Measurements from ENCODE around the gene ARHGAP8.

Gene ARHGAP8

DNA sequence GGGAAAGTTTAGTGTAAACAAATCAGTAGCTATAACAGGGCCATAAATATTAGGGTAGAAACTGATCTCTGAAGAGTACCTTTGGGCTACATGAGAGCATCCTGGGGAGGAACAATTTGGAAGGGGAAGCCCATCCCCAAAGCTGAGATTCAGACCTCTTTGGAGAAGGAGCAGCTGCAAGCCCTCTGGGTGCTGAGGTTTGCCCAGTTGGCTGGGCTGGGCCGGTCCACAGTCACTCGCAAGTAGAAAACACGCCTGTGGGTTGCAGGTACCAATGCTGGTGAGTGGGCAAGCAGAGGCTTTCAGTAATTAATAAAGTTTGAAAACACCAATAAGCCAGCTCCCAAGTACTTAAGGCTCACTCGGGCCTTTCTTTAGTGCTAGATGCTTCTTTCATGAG is 124.5 kb downstream of the ARHGAP8 start:
- Histone ChIP-seq H2BK5ac (ENCODE audit: low read length) (no peak overlapping the region), H3K27me3 (ENCODE audit: insufficient read depth, low read length, poor library complexity) (no peaks in the 10 kb centered on the region), H3K4me2 (ENCODE audit: low read length) (no peak overlapping the region), H2BK15ac (replicated peaks; ENCODE audit: low read depth) (no peak overlapping the region), H3K4ac (ENCODE audit: low read depth, low read length) (no peak overlapping the region), H4K8ac (ENCODE audit: low read depth, low read length) (no peak overlapping the region), H2BK120ac (ENCODE audit: low read depth, low read length) (no peak overlapping the region), H4K5ac (ENCODE audit: low read length) (no peak overlapping the region), H3K23ac (ENCODE audit: low read length) (no peak overlapping the region), H3K79me2 (ENCODE audit: control insufficient read depth, insufficient read depth, low read length) (no peaks in the 10 kb centered on the region), H3K9ac (ENCODE audit: low read length) (no peak overlapping the region), H3K36me3 (ENCODE audit: control insufficient read depth, insufficient read depth, low read length) (no peaks in the 10 kb centered on the region), H3K18ac (ENCODE audit: low read length) (no peak overlapping the region), H3K27ac (ENCODE audit: low read depth, low read length) (no peak overlapping the region), H3K56ac (ENCODE audit: low read length) (no peak overlapping the region), H3K4me3 (ENCODE audit: low read length) (no peak overlapping the region), H3K4me1 (ENCODE audit: control insufficient read depth, low read depth, low read length) (no peaks in the 10 kb centered on the region), H3K79me1 (ENCODE audit: low read length) (no peaks in the 10 kb centered on the region), H2AK5ac (ENCODE audit: low read length) (no peak overlapping the region)
- DNase-seq: no peak
- no CpG with 5 or more reads among the region's 4 CpGs for WGBS (ENCODE audit: extremely low coverage, insufficient coverage, low lambda C conversion rate)

DNA sequence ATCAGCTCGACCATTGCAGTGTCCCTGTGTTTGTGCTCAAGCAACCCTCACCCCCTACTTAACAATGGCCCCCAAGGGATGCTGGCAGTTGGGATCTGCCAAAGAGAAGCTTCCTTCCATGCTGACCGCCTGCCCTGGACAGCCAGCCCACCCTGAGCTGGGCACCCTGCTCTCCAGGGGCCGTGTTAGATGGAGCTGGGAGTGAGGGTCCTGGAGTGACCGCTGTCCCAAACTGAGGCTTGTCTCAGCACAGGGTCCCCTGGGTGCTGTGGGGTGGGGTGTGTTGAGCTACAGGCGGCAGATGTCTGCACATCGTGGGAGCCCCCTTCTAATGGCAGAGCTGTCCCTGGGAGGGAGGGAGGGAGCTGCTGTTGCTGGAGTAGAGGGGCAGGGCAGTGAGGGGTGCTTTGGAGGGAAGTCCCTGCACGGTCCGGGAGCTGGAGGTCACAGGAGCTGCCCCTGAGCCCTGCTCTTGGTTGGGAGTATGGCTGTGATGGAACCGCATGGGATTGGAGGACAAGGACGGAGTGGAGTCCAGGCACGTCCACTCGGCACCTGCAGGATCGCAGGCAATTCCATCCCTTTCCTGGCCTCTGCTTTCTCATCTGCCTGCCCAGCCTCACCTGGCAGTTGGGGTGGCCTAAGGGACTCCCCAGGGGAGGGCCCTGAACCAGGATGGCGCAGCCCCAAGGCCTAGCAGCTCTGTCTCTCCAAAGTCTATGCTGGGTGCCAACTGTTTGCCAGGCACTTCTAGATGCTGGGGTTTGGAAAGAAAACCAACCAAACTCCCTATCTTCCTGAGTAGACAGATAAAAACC is 126.3 kb downstream of the ARHGAP8 start:
- no CpG with 5 or more reads among the region's 14 CpGs for WGBS (ENCODE audit: extremely low coverage, insufficient coverage, low lambda C conversion rate)
- H3K23ac ChIP-seq (ENCODE audit: low read length): no peak overlapping the region
- no peak overlapping the region for H3K4me2 ChIP-seq (ENCODE audit: low read length)
- H3K79me1 ChIP-seq (ENCODE audit: low read length): no peaks in the 10 kb centered on the region
- H4K5ac ChIP-seq (ENCODE audit: low read length): no peak overlapping the region
- no peaks in the 10 kb centered on the region for H3K4me1 ChIP-seq (ENCODE audit: control insufficient read depth, low read depth, low read length)
- no peak for DNase-seq
- H3K9ac ChIP-seq (ENCODE audit: low read length): no peak overlapping the region
- H3K4me3 ChIP-seq (ENCODE audit: low read length): no peak overlapping the region
- H4K8ac ChIP-seq (ENCODE audit: low read depth, low read length): no peak overlapping the region
- H2BK120ac ChIP-seq (ENCODE audit: low read depth, low read length): no peak overlapping the region
- H2AK5ac ChIP-seq (ENCODE audit: low read length): no peak overlapping the region
- no peak overlapping the region for H3K27ac ChIP-seq (ENCODE audit: low read depth, low read length)
- H3K18ac ChIP-seq (ENCODE audit: low read length): no peak overlapping the region
- no peaks in the 10 kb centered on the region for H3K27me3 ChIP-seq (ENCODE audit: insufficient read depth, low read length, poor library complexity)
- no peak overlapping the region for H3K4ac ChIP-seq (ENCODE audit: low read depth, low read length)
- H3K56ac ChIP-seq (ENCODE audit: low read length): no peak overlapping the region
- peaks cover 2% of the 10 kb centered on the region for H3K36me3 ChIP-seq (ENCODE audit: control insufficient read depth, insufficient read depth, low read length)
- H3K79me2 ChIP-seq (ENCODE audit: control insufficient read depth, insufficient read depth, low read length): no peaks in the 10 kb centered on the region
- no peak overlapping the region for H2BK5ac ChIP-seq (ENCODE audit: low read length)
- no peak overlapping the region for H2BK15ac ChIP-seq (replicated peaks; ENCODE audit: low read depth)

DNA sequence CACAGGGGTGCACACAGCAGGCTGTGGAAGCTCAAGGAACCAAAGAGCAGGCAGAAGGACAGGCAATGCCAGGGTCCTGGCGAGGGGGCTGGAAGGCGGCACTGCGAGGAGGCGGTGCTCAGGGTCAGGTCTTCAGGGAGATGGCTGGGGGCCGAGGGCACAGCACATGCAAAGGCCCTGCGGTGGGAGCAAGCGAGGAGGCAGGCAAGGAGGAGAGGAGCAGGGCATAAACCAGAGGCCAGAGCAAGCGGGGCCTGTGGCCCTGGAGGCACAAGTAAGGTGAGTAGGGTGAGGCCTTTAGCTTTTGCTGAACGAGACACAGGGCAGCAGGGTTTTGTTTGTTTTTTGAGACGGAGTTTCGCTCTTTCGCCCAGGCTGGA is 126.9 kb downstream of the ARHGAP8 start:
- Histone ChIP-seq H3K27me3 (ENCODE audit: insufficient read depth, low read length, poor library complexity) (no peaks in the 10 kb centered on the region), H3K23ac (ENCODE audit: low read length) (no peak overlapping the region), H4K8ac (ENCODE audit: low read depth, low read length) (no peak overlapping the region), H3K79me1 (ENCODE audit: low read length) (no peaks in the 10 kb centered on the region), H3K4me2 (ENCODE audit: low read length) (no peak overlapping the region), H2BK120ac (ENCODE audit: low read depth, low read length) (no peak overlapping the region), H2BK5ac (ENCODE audit: low read length) (no peak overlapping the region), H2AK5ac (ENCODE audit: low read length) (no peak overlapping the region), H3K79me2 (ENCODE audit: control insufficient read depth, insufficient read depth, low read length) (no peaks in the 10 kb centered on the region), H3K56ac (ENCODE audit: low read length) (no peak overlapping the region), H3K9ac (ENCODE audit: low read length) (no peak overlapping the region), H3K4me1 (ENCODE audit: control insufficient read depth, low read depth, low read length) (no peaks in the 10 kb centered on the region), H4K5ac (ENCODE audit: low read length) (no peak overlapping the region), H2BK15ac (replicated peaks; ENCODE audit: low read depth) (no peak overlapping the region), H3K27ac (ENCODE audit: low read depth, low read length) (no peak overlapping the region), H3K36me3 (ENCODE audit: control insufficient read depth, insufficient read depth, low read length) (peaks cover 2% of the 10 kb centered on the region), H3K4ac (ENCODE audit: low read depth, low read length) (no peak overlapping the region), H3K18ac (ENCODE audit: low read length) (no peak overlapping the region), H3K4me3 (ENCODE audit: low read length) (no peak overlapping the region)
- WGBS (ENCODE audit: extremely low coverage, insufficient coverage, low lambda C conversion rate): no CpG with 5 or more reads among the region's 12 CpGs
- no peak for DNase-seq

GRCh38 chr22:44880610-44881290 is 128.4 kb downstream of the ARHGAP8 start:
- no peaks in the 10 kb centered on the region for H3K27me3 ChIP-seq (ENCODE audit: insufficient read depth, low read length, poor library complexity)
- peaks cover 2% of the 10 kb centered on the region for H3K36me3 ChIP-seq (ENCODE audit: control insufficient read depth, insufficient read depth, low read length)
- H3K18ac ChIP-seq (ENCODE audit: low read length): no peak overlapping the region
- no peaks in the 10 kb centered on the region for H3K79me1 ChIP-seq (ENCODE audit: low read length)
- no peaks in the 10 kb centered on the region for H3K4me1 ChIP-seq (ENCODE audit: control insufficient read depth, low read depth, low read length)
- H4K8ac ChIP-seq (ENCODE audit: low read depth, low read length): no peak overlapping the region
- H4K5ac ChIP-seq (ENCODE audit: low read length): no peak overlapping the region
- H3K27ac ChIP-seq (ENCODE audit: low read depth, low read length): no peak overlapping the region
- H2BK15ac ChIP-seq (replicated peaks; ENCODE audit: low read depth): no peak overlapping the region
- DNase-seq: no peak
- H3K4me2 ChIP-seq (ENCODE audit: low read length): no peak overlapping the region
- H3K4me3 ChIP-seq (ENCODE audit: low read length): no peak overlapping the region
- H3K79me2 ChIP-seq (ENCODE audit: control insufficient read depth, insufficient read depth, low read length): no peaks in the 10 kb centered on the region
- H2AK5ac ChIP-seq (ENCODE audit: low read length): no peak overlapping the region
- no peak overlapping the region for H2BK120ac ChIP-seq (ENCODE audit: low read depth, low read length)
- H3K56ac ChIP-seq (ENCODE audit: low read length): no peak overlapping the region
- no peak overlapping the region for H3K23ac ChIP-seq (ENCODE audit: low read length)
- WGBS (ENCODE audit: extremely low coverage, insufficient coverage, low lambda C conversion rate): no CpG with 5 or more reads among the region's 19 CpGs
- H3K4ac ChIP-seq (ENCODE audit: low read depth, low read length): no peak overlapping the region
- no peak overlapping the region for H3K9ac ChIP-seq (ENCODE audit: low read length)
- H2BK5ac ChIP-seq (ENCODE audit: low read length): no peak overlapping the region

- Histone ChIP-seq H3K36me3 (ENCODE audit: control insufficient read depth, insufficient read depth, low read length) (peaks cover 2% of the 10 kb centered on the region), H3K4me3 (ENCODE audit: low read length) (no peak overlapping the region), H3K4ac (ENCODE audit: low read depth, low read length) (no peak overlapping the region), H3K79me2 (ENCODE audit: control insufficient read depth, insufficient read depth, low read length) (no peaks in the 10 kb centered on the region), H3K9ac (ENCODE audit: low read length) (no peak overlapping the region), H3K4me2 (ENCODE audit: low read length) (no peak overlapping the region), H4K5ac (ENCODE audit: low read length) (no peak overlapping the region), H3K27ac (ENCODE audit: low read depth, low read length) (no peak overlapping the region), H2BK5ac (ENCODE audit: low read length) (no peak overlapping the region), H3K18ac (ENCODE audit: low read length) (no peak overlapping the region), H3K23ac (ENCODE audit: low read length) (no peak overlapping the region), H3K27me3 (ENCODE audit: insufficient read depth, low read length, poor library complexity) (no peaks in the 10 kb centered on the region), H3K4me1 (ENCODE audit: control insufficient read depth, low read depth, low read length) (no peaks in the 10 kb centered on the region), H2BK15ac (replicated peaks; ENCODE audit: low read depth) (no peak overlapping the region), H3K79me1 (ENCODE audit: low read length) (no peaks in the 10 kb centered on the region), H3K56ac (ENCODE audit: low read length) (no peak overlapping the region), H2BK120ac (ENCODE audit: low read depth, low read length) (no peak overlapping the region), H4K8ac (ENCODE audit: low read depth, low read length) (no peak overlapping the region), H2AK5ac (ENCODE audit: low read length) (no peak overlapping the region)
- DNase-seq: no peak
- WGBS (ENCODE audit: extremely low coverage, insufficient coverage, low lambda C conversion rate): no CpG with 5 or more reads among the region's 24 CpGs
Measured at GRCh38 chr22:44881624-44882023, 129.2 kb downstream of the ARHGAP8 start.

Measured in mesendoderm (in vitro differentiated cells).